Naive thymus-derived CD4-positive, alpha-beta T cell (primary cell): ENCODE measurements around the gene CEP72. TPM values are rescaled to one million over a fixed set of nuclear protein-coding genes. Genes with fewer than 3 reads are reported as not detected.
"Not testable (repeated sequence)": the region's sequence is repeated elsewhere in the genome, so short reads cannot be mapped to it uniquely, and the experiment has no call there.

Experiments
- ATAC-seq: fragments of 150-1000 bp; cut with Tn5 transposase; 2 replicates; pipeline ENCODE4 v1.10.0; 2021; ENCODE audit warnings: mild to moderate bottlenecking, moderate library complexity
- CTCF ChIA-PET: fragments of 350-600 bp; sonication (Branson Sonifier 250); formaldehyde crosslinking; loops from one replicate; lab custom pipeline; 2021; ENCODE audit warnings: antibody characterized with exemption; lab: Charles Lee
- POLR2A ChIA-PET: fragments of 350-600 bp; sonication (Branson Sonifier 250); formaldehyde crosslinking; loops from one replicate; lab custom pipeline; 2021; ENCODE audit warnings: antibody characterized with exemption, inconsistent platforms; lab: Charles Lee
- DNase-seq, 9 donors: peaks; one replicate each; pipeline versions ENCODE4 v3.0.0 to v3.0.0-alpha.2; 2020 to 2022; ENCODE audit warnings: mixed read lengths in 1 of 9
- H3K27ac ChIP-seq: one replicate; pipeline ENCODE4 v1.7.0; 2013; ENCODE audit warnings: mild to moderate bottlenecking, low read depth, low read length, moderate library complexity
- H3K27me3 ChIP-seq, 2 donors: one replicate each; pipeline ENCODE4 v1.7.0; 2013; ENCODE audit warnings: low read length in 2 of 2, mild to moderate bottlenecking in 2 of 2, moderate library complexity in 2 of 2; ENCODE audit not compliant: control insufficient read depth in 2 of 2, insufficient read depth in 2 of 2
- H3K36me3 ChIP-seq, 3 experiments: 1 replicate in 2 of 3; 2 replicates in 1 of 3; pipeline ENCODE4 v1.7.0; 2013; ENCODE audit warnings: low read length in 3 of 3, mild to moderate bottlenecking in 3 of 3, moderate library complexity in 1 of 3; ENCODE audit not compliant: insufficient read depth in 3 of 3, control insufficient read depth in 2 of 3
- H3K4me1 ChIP-seq, 2 donors: one replicate each; pipeline ENCODE4 v1.7.0; 2013; ENCODE audit warnings: low read length in 2 of 2, mild to moderate bottlenecking in 2 of 2, moderate library complexity in 1 of 2; ENCODE audit not compliant: control insufficient read depth in 2 of 2, insufficient read depth in 2 of 2
- H3K4me3 ChIP-seq: 2 replicates; pipeline ENCODE4 v1.7.0; 2013; ENCODE audit warnings: mild to moderate bottlenecking, low read length
- H3K9me3 ChIP-seq, 3 experiments: 1 replicate in 2 of 3; 2 replicates in 1 of 3; pipeline ENCODE4 v1.7.0; 2013; ENCODE audit warnings: low read length in 3 of 3; ENCODE audit not compliant: control insufficient read depth in 2 of 3
- H3K27ac Mint-ChIP-seq, 9 donors: one replicate each; pipeline ENCODE4 v1.8.0; 2020 to 2022; ENCODE audit warnings: mixed read lengths in 9 of 9, mild to moderate bottlenecking in 8 of 9, moderate library complexity in 5 of 9, inconsistent platforms in 2 of 9
- H3K27me3 Mint-ChIP-seq, 5 donors: one replicate each; pipeline ENCODE4 v1.8.0; 2021 to 2022; ENCODE audit warnings: mixed read lengths in 5 of 5, mild to moderate bottlenecking in 1 of 5
- H3K36me3 Mint-ChIP-seq, 5 donors: one replicate each; pipeline ENCODE4 v1.8.0; 2020 to 2022; ENCODE audit warnings: mixed read lengths in 5 of 5, mild to moderate bottlenecking in 3 of 5, inconsistent platforms in 1 of 5
- H3K4me1 Mint-ChIP-seq, 7 donors: one replicate each; pipeline ENCODE4 v1.8.0; 2020 to 2022; ENCODE audit warnings: mixed read lengths in 7 of 7, mild to moderate bottlenecking in 3 of 7, inconsistent platforms in 1 of 7
- H3K4me3 Mint-ChIP-seq, 10 donors: one replicate each; pipeline ENCODE4 v1.8.0; 2020 to 2022; ENCODE audit warnings: mild to moderate bottlenecking in 10 of 10, mixed read lengths in 10 of 10, moderate library complexity in 6 of 10, inconsistent platforms in 2 of 10
- H3K9me3 Mint-ChIP-seq, 11 donors: one replicate each; pipeline ENCODE4 v1.8.0; 2020 to 2022; ENCODE audit warnings: mixed read lengths in 11 of 11, mild to moderate bottlenecking in 4 of 11, inconsistent platforms in 1 of 11, moderate library complexity in 1 of 11
- intact Hi-C, 2 donors: fragments of 100-400 bp; cut with micrococcal nuclease; formaldehyde crosslinking; loops; one replicate each; pipeline ENCODE4 v1.15.1; 2023
- polyA plus RNA-seq, 2 donors: library from polyadenylated mRNA; unstranded; fragments of 300-500 nt; fragmentation: Illumina TruSeq; gene quantifications; one replicate each; pipeline ENCODE4 v1.2.3, GENCODE V29; 2021
- total RNA-seq, 6 experiments: library from RNA in 5 of 6; stranded (reverse) in 5 of 6; gene quantifications; 1 replicate in 5 of 6; 2 replicates in 1 of 6; pipeline ENCODE4 v1.2.3 and lab custom pipeline; 2021 to 2026

CEP72 gene
- total and polyA plus RNA-seq, 7 experiments from 2014 or later = 6.0 to 33.8 (median 16.4) TPM

- Mint-ChIP-seq H3K27me3 (peaks cover 25 to 52% (median 47%) of the 10 kb centered on the region in 5 donors), H3K9me3 (peaks cover 0 to 12% (median 7%) of the 10 kb centered on the region in 11 donors)
- ATAC-seq, POLR2A ChIA-PET, H3K9me3 ChIP-seq, H3K4me1 ChIP-seq, CTCF ChIA-PET, H3K27ac ChIP-seq, H3K27me3 ChIP-seq, H3K27ac Mint-ChIP-seq, H3K4me3 Mint-ChIP-seq, H3K4me3 ChIP-seq, intact Hi-C loops, H3K36me3 ChIP-seq, DNase-seq, H3K36me3 Mint-ChIP-seq, H3K4me1 Mint-ChIP-seq: not testable (repeated sequence)
Observed at GRCh38 chr5:582445-582844, 29.7 kb upstream of the CEP72 start.

GRCh38 chr5:582936-583635 is 29.1 kb upstream of the CEP72 start:
- no peaks in the 10 kb centered on the region for H3K9me3 ChIP-seq
- no peak for ATAC-seq
- Mint-ChIP-seq H3K36me3 (peaks cover 0 to 3% (median 0%) of the 10 kb centered on the region in 5 donors), H3K4me3 (no peak overlapping the region), H3K27me3 (peaks cover 22 to 48% (median 42%) of the 10 kb centered on the region in 5 donors), H3K27ac (no peak overlapping the region), H3K9me3 (peaks cover 0 to 10% (median 2%) of the 10 kb centered on the region in 11 donors), H3K4me1 (peaks cover 0 to 2% (median 0%) of the 10 kb centered on the region in 7 donors)
- H3K27ac ChIP-seq = no peak overlapping the region
- H3K27me3 ChIP-seq = peaks cover 0 to 2% of the 10 kb centered on the region in 2 donors
- no peak overlapping the region for H3K4me3 ChIP-seq
- CTCF ChIA-PET = no interaction called here
- no peaks in the 10 kb centered on the region for H3K4me1 ChIP-seq
- no peaks in the 10 kb centered on the region for H3K36me3 ChIP-seq
- POLR2A ChIA-PET = no interaction called here
- intact Hi-C loops = no loop called here
- no peak for DNase-seq

GRCh38 chr5:583645-584044 is 28.5 kb upstream of the CEP72 start:
- H3K9me3 ChIP-seq = no peaks in the 10 kb centered on the region
- Mint-ChIP-seq H3K36me3 (peaks cover 0 to 3% (median 0%) of the 10 kb centered on the region in 5 donors), H3K4me3 (no peak overlapping the region), H3K4me1 (peaks cover 0 to 2% (median 0%) of the 10 kb centered on the region in 7 donors), H3K27me3 (peaks cover 19 to 44% (median 36%) of the 10 kb centered on the region in 5 donors), H3K27ac (no peak overlapping the region), H3K9me3 (peaks cover 0 to 10% (median 0%) of the 10 kb centered on the region in 11 donors)
- H3K4me1 ChIP-seq = no peaks in the 10 kb centered on the region
- DNase-seq (no peak), ATAC-seq (no peak)
- ChIA-PET POLR2A (no interaction called here), CTCF (no interaction called here)
- peaks cover 0 to 2% of the 10 kb centered on the region in 2 donors for H3K27me3 ChIP-seq
- no peaks in the 10 kb centered on the region for H3K36me3 ChIP-seq
- no peak overlapping the region for H3K4me3 ChIP-seq
- H3K27ac ChIP-seq = no peak overlapping the region
- intact Hi-C loops = no loop called here

GRCh38 chr5:584216-584615 is 27.9 kb upstream of the CEP72 start:
- H3K4me3 Mint-ChIP-seq = no peak overlapping the region
- no peak overlapping the region for H3K27ac Mint-ChIP-seq
- ChIA-PET POLR2A (no interaction called here), CTCF (no interaction called here)
- H3K27me3 Mint-ChIP-seq = peaks cover 15 to 39% (median 30%) of the 10 kb centered on the region in 5 donors
- ATAC-seq = no peak
- H3K9me3 Mint-ChIP-seq = peaks cover 0 to 10% (median 0%) of the 10 kb centered on the region in 11 donors
- Histone ChIP-seq H3K4me3 (no peak overlapping the region), H3K36me3 (no peaks in the 10 kb centered on the region), H3K27me3 (peaks cover 0 to 2% of the 10 kb centered on the region in 2 donors), H3K27ac (no peak overlapping the region), H3K4me1 (no peaks in the 10 kb centered on the region), H3K9me3 (no peaks in the 10 kb centered on the region)
- H3K4me1 Mint-ChIP-seq = peaks cover 0 to 2% (median 0%) of the 10 kb centered on the region in 7 donors
- peaks cover 0 to 3% (median 0%) of the 10 kb centered on the region in 5 donors for H3K36me3 Mint-ChIP-seq
- DNase-seq = no peak
- intact Hi-C loops = no loop called here

GRCh38 chr5:584846-585245 is 27.3 kb upstream of the CEP72 start:
- H3K36me3 Mint-ChIP-seq = peaks cover 0 to 5% (median 0%) of the 10 kb centered on the region in 5 donors
- no peak overlapping the region for H3K4me3 Mint-ChIP-seq
- no peak for ATAC-seq
- Histone ChIP-seq H3K27ac (no peak overlapping the region), H3K4me1 (no peaks in the 10 kb centered on the region), H3K36me3 (no peaks in the 10 kb centered on the region), H3K4me3 (no peak overlapping the region), H3K9me3 (no peaks in the 10 kb centered on the region), H3K27me3 (peaks cover 0 to 2% of the 10 kb centered on the region in 2 donors)
- intact Hi-C loops = no loop called here
- peaks cover 15 to 40% (median 33%) of the 10 kb centered on the region in 5 donors for H3K27me3 Mint-ChIP-seq
- peaks cover 0 to 2% (median 0%) of the 10 kb centered on the region in 7 donors for H3K4me1 Mint-ChIP-seq
- POLR2A ChIA-PET = no interaction called here
- H3K27ac Mint-ChIP-seq = peak overlapping the region in 1 of 9 donors; percentile 26
- peaks cover 0 to 12% (median 2%) of the 10 kb centered on the region in 11 donors for H3K9me3 Mint-ChIP-seq
- CTCF ChIA-PET = no interaction called here
- no peak for DNase-seq

- no peak overlapping the region for H3K27ac Mint-ChIP-seq
- peaks cover 0 to 2% (median 0%) of the 10 kb centered on the region in 7 donors for H3K4me1 Mint-ChIP-seq
- H3K27me3 Mint-ChIP-seq = peaks cover 10 to 35% (median 30%) of the 10 kb centered on the region in 5 donors
- H3K9me3 Mint-ChIP-seq = peaks cover 0 to 12% (median 2%) of the 10 kb centered on the region in 11 donors
- intact Hi-C loops = no loop called here
- DNase-seq (no peak), ATAC-seq (no peak)
- Histone ChIP-seq H3K36me3 (no peaks in the 10 kb centered on the region), H3K4me3 (no peak overlapping the region), H3K27me3 (peaks cover 0 to 2% of the 10 kb centered on the region in 2 donors), H3K4me1 (no peaks in the 10 kb centered on the region), H3K27ac (no peak overlapping the region), H3K9me3 (no peaks in the 10 kb centered on the region)
- H3K36me3 Mint-ChIP-seq = peaks cover 0 to 5% (median 0%) of the 10 kb centered on the region in 5 donors
- CTCF ChIA-PET = no interaction called here
- POLR2A ChIA-PET = no interaction called here
- H3K4me3 Mint-ChIP-seq = no peak overlapping the region
Observed at GRCh38 chr5:585556-585955, 26.6 kb upstream of the CEP72 start.
